GM12878 (cell line): ENCODE results near the gene IL22RA2. TPM values are rescaled to one million over a fixed set of nuclear protein-coding genes. Genes with fewer than 3 reads are reported as not detected.

Source experiments
- BACH1 ChIP-seq: fragments of 450-650 bp; IDR thresholded peaks from 2 replicates; pipeline ENCODE4 v1.6.1; 2017; ENCODE audit warnings: mild to moderate bottlenecking, borderline replicate concordance
- CREB1 ChIP-seq: IDR thresholded peaks from 2 replicates; pipeline ENCODE4 v1.6.1; 2012; ENCODE audit warnings: low read depth, mild to moderate bottlenecking, inconsistent platforms
- ELK1 ChIP-seq: IDR thresholded peaks from 2 replicates; pipeline ENCODE4 v1.6.1; 2012; ENCODE audit warnings: low read depth, low read length, improper control_type of control experiment
- SKIL ChIP-seq: fragments of 450-650 bp; IDR thresholded peaks from 2 replicates; pipeline ENCODE4 v1.6.1; 2017; ENCODE audit warnings: mild to moderate bottlenecking, low read depth, inconsistent platforms; ENCODE audit not compliant: poor library complexity, severe bottlenecking
- ZNF687 ChIP-seq: fragments of 450-650 bp; IDR thresholded peaks from 2 replicates; pipeline ENCODE4 v1.6.1; 2017; ENCODE audit warnings: mild to moderate bottlenecking, moderate library complexity
- polyA plus RNA-seq, 11 experiments: library from polyadenylated mRNA; depleted of rRNA in 4 of 11; unstranded in 6 of 11; stranded (reverse) in 5 of 11; fragments of >200 nt; fragmentation: Nextera tagmentation in 4 of 11; fragmentation: Illumina TruSeq in 1 of 11; extraction: Ambion mirVana in 4 of 11; extraction: Trizol in 1 of 11; gene quantifications; 1 replicate in 1 of 11; 2 replicates in 10 of 11; pipeline versions ENCODE4 v1.2.1 to v1.2.3, GENCODE V29; 2011 to 2016; ENCODE audit warnings: inconsistent platforms in 2 of 11, missing spikeins in 2 of 11, low read depth in 1 of 11
- total RNA-seq, 4 experiments: library from RNA; depleted of rRNA in 3 of 4; stranded (reverse); fragments of >200 nt in 3 of 4; fragmentation: Illumina TruSeq in 1 of 4; extraction: Trizol in 1 of 4; gene quantifications; 2 replicates each; pipeline versions ENCODE4 v1.2.1 to v1.2.3, GENCODE V29; 2013 to 2021

Gene IL22RA2
- total and polyA plus RNA-seq, 10 of the 15 experiments (the other 5 are each of a cell fraction or from before 2014, with no cell fraction given) = 0.05 to 0.22 (median 0.09) TPM; not detected in 3

GRCh38 chr6:137216875-137217553, 43.6 kb upstream of the IL22RA2 start (continued):
- TF ChIP-seq CREB1 (0 out of 2 replicates have a peak, but pooled peaks have one; percentile 13), SKIL (peak; percentile 30), ELK1 (no peak), ZNF687 (peak; percentile 42), BACH1 (peak; percentile 50; the same call in 1 of the 2 replicates)
